Measurements from ENCODE around the gene MRPL40. TPM values are rescaled to one million over a fixed set of nuclear protein-coding genes. Genes with fewer than 3 reads are reported as not detected.

Gene MRPL40
- total RNA-seq, 1 experiment from 2014 or later = 40.1 TPM

DNA sequence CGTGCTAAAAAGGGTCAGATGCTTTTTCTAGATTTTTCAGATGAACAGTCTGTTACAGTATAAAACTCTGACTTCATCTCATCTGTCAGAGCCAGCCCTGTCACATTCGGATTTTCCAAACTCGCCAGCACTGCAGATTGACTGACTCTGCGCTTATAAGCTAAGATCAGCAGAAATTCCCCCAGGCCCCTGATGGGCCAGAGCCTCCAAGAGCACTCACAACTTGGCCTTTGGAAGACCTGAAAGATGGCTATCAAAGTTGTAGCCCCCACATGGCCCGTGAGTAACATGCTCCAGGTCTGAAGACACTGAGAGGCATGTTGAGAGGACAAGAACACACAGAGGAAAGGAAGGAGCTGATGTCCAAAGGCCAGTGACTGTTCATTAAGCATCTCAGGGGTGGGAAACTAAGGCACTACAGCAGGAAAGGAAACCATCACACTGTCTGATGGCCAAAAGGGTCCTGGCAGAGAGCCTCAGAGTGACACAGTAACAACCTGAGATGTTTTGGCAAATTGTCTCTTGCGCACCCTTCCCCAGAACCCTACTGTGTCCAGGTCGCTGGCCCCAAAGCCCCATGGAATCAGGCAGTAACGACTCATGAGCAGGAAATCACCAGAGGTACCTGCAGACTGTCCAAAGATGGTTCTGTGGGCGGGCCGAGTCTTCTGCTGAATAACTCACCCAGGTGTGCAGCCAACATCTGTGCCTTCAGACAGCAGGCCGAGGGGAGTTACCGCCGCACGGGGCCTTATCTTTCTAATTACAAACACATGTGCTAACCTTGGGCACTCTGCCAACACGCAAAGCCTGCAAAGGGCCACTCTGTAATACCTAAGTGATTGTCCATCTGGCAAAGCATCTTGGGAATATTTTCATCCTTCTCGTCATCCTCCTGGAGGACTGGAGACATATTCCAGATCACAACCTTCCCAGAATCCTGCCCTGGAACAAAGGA is 24.4 kb upstream of the MRPL40 start:
- Histone ChIP-seq H3K27me3 (ENCODE audit: insufficient read depth, low read length) (no peaks in the 10 kb centered on the region), H3K4me1 (ENCODE audit: control insufficient read depth in 1 of 2, insufficient read depth in 2 of 2, low read length in 2 of 2) (peaks cover 0 to 10% of the 10 kb centered on the region in 2 experiments; a peak in 2 of 4 replicates), H2AFZ (ENCODE audit: low read depth, low read length, poor library complexity, severe bottlenecking) (no peak overlapping the region), H3K4me2 (ENCODE audit: low read length) (no peak overlapping the region), H3K4me3 (replicated peaks in 1 of 2; ENCODE audit: low read depth in 1 of 2, low read length in 2 of 2) (no peak overlapping the region), H3K9me3 (ENCODE audit: control insufficient read depth in 1 of 2, insufficient read depth in 1 of 2, low read depth in 1 of 2, low read length in 2 of 2) (no peaks in the 10 kb centered on the region), H3K36me3 (ENCODE audit: control insufficient read depth in 1 of 2, insufficient read depth in 2 of 2, low read length in 2 of 2) (peaks cover 31 to 32% of the 10 kb centered on the region in 2 experiments; a peak in 3 of 4 replicates), H3K9me2 (ENCODE audit: insufficient read depth) (no peaks in the 10 kb centered on the region), H3K79me2 (ENCODE audit: insufficient read depth, low read length) (peaks cover 31% of the 10 kb centered on the region), H3K27ac (ENCODE audit: low read depth, low read length) (no peak overlapping the region), H3K9ac (ENCODE audit: low read length) (no peak overlapping the region), H4K20me1 (ENCODE audit: insufficient read depth) (no peaks in the 10 kb centered on the region)
- ChIA-PET CTCF (no interaction called here), POLR2A (no interaction called here), RAD21 (ENCODE audit: low non-redundant PET in 1 of 2, low total read pairs in 2 of 2, uncharacterized antibody in 2 of 2, unreplicated experiment in 2 of 2) (no interaction called here)
- no TSS peak for BruUV-seq (replicated peaks)
- intact Hi-C loops (cut with micrococcal nuclease) = no loop called here
- ATAC-seq = no peak
- no peak for DNase-seq (ENCODE audit: low read depth, low spot score)
- no peak for TF ChIP-seq SIN3A (IDR thresholded peaks at IDR 0.05; ENCODE audit: low read depth)
- no peak for TF ChIP-seq EZH2phosphoT487 (IDR thresholded peaks at IDR 0.05; ENCODE audit: borderline replicate concordance)
- TF ChIP-seq EGR1 (IDR thresholded peaks at IDR 0.05; ENCODE audit: low read depth) = no peak
- TF ChIP-seq, protein P1, sequence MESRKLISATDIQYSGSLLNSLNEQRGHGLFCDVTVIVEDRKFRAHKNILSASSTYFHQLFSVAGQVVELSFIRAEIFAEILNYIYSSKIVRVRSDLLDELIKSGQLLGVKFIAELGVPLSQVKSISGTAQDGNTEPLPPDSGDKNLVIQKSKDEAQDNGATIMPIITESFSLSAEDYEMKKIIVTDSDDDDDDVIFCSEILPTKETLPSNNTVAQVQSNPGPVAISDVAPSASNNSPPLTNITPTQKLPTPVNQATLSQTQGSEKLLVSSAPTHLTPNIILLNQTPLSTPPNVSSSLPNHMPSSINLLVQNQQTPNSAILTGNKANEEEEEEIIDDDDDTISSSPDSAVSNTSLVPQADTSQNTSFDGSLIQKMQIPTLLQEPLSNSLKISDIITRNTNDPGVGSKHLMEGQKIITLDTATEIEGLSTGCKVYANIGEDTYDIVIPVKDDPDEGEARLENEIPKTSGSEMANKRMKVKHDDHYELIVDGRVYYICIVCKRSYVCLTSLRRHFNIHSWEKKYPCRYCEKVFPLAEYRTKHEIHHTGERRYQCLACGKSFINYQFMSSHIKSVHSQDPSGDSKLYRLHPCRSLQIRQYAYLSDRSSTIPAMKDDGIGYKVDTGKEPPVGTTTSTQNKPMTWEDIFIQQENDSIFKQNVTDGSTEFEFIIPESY (IDR thresholded peaks at IDR 0.05; ENCODE audit: extremely low read depth, insufficient replicate concordance, low read length) = no peak
- TF ChIP-seq POLR2AphosphoS5 (IDR thresholded peaks at IDR 0.05; ENCODE audit: low read depth, low read length) = no peak
- TF ChIP-seq POLR2A (IDR thresholded peaks at IDR 0.05; ENCODE audit: borderline replicate concordance, extremely low read depth, insufficient read depth, insufficient read length) = no peak
- TF ChIP-seq, protein P2, sequence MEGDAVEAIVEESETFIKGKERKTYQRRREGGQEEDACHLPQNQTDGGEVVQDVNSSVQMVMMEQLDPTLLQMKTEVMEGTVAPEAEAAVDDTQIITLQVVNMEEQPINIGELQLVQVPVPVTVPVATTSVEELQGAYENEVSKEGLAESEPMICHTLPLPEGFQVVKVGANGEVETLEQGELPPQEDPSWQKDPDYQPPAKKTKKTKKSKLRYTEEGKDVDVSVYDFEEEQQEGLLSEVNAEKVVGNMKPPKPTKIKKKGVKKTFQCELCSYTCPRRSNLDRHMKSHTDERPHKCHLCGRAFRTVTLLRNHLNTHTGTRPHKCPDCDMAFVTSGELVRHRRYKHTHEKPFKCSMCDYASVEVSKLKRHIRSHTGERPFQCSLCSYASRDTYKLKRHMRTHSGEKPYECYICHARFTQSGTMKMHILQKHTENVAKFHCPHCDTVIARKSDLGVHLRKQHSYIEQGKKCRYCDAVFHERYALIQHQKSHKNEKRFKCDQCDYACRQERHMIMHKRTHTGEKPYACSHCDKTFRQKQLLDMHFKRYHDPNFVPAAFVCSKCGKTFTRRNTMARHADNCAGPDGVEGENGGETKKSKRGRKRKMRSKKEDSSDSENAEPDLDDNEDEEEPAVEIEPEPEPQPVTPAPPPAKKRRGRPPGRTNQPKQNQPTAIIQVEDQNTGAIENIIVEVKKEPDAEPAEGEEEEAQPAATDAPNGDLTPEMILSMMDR (IDR thresholded peaks at IDR 0.05 in 2 of 3, conservative IDR thresholded peaks at IDR 0.05 in 1 of 3; ENCODE audit: borderline replicate concordance in 1 of 3, insufficient read depth in 1 of 3, low read depth in 2 of 3, low read length in 2 of 3) = no peak
- TF ChIP-seq FOSL1 (IDR thresholded peaks at IDR 0.05; ENCODE audit: low read depth) = no peak
